ENCODE results near the gene CLMP. TPM values are rescaled to one million over a fixed set of nuclear protein-coding genes. Genes with fewer than 3 reads are reported as not detected.

CLMP gene
- total and polyA plus RNA-seq, 2 donors (not counting 3 experiments of a cell fraction or from before 2014, with no cell fraction given), result 0.03 to 0.18 TPM

GRCh38 chr11:123164732-123165450 is 30.2 kb downstream of the CLMP start:
- Histone ChIP-seq H3K79me2 (ENCODE audit: control insufficient read depth, insufficient read depth, low read length) (no peaks in the 10 kb centered on the region), H3K4me3 (replicated peaks in 1 of 3; ENCODE audit: insufficient read depth in 1 of 3, low read depth in 1 of 3, low read length in 3 of 3) (no peak overlapping the region), H3K9ac (replicated peaks; ENCODE audit: extremely low read depth, insufficient read depth, low read length) (no peak overlapping the region), H4K20me1 (replicated peaks; ENCODE audit: control insufficient read depth, extremely low read depth, insufficient read depth, low read length) (no peaks in the 10 kb centered on the region), H3K27ac (ENCODE audit: insufficient read depth, low read depth, low read length) (no peak overlapping the region), H2AFZ (ENCODE audit: low read depth, low read length) (no peak overlapping the region), H3K4me2 (ENCODE audit: insufficient read depth, low read length) (no peak overlapping the region), H3K4me1 (ENCODE audit: control insufficient read depth, extremely low read depth, insufficient read depth, low read length) (no peaks in the 10 kb centered on the region), H3K9me1 (replicated peaks; ENCODE audit: control insufficient read depth, extremely low read depth, insufficient read depth, low read length) (no peaks in the 10 kb centered on the region), H3K27me3 (ENCODE audit: control insufficient read depth in 2 of 2, insufficient read depth in 2 of 2, low read length in 2 of 2) (peaks cover 0 to 1% of the 10 kb centered on the region in 2 experiments), H3K36me3 (ENCODE audit: control insufficient read depth in 2 of 2, extremely low read depth in 1 of 2, insufficient read depth in 2 of 2, low read length in 2 of 2) (no peaks in the 10 kb centered on the region), H3K9me3 (replicated peaks; ENCODE audit: control insufficient read depth, insufficient read depth, low read length) (no peaks in the 10 kb centered on the region)
- FAIRE-seq (no peak), DNase-seq (ENCODE audit: low read depth, low spot score) (no peak)
- intact Hi-C loops (cut with micrococcal nuclease) (loop anchor here (5.0 kb wide), 1 partner anchor 53 kb away; no protein-coding TSS in a partner anchor), dilution Hi-C loops (cut with MboI; ENCODE audit: extremely low pct_ligation_motif_present, low sequenced_read_pairs) (no loop called here)
- ChIA-PET CTCF (interaction anchor here (0.7 to 4.8 kb wide), 13 partner anchors 8 to 96 kb away, joined by 3 to 46 read pairs (median 4); partner anchors contain the start of gene CLMP), POLR2A (no interaction called here)
- TF ChIP-seq JUN (IDR thresholded peaks at IDR 0.05; ENCODE audit: borderline replicate concordance, insufficient read depth, insufficient read length, low read depth) (no peak), MAX (IDR thresholded peaks at IDR 0.05; ENCODE audit: insufficient read depth, insufficient read length) (no peak), EZH2 (IDR thresholded peaks at IDR 0.05; ENCODE audit: borderline replicate concordance, low read depth, low read length, severe bottlenecking) (no peak), GATA2 (IDR thresholded peaks at IDR 0.05; ENCODE audit: insufficient read depth, insufficient read length, low read depth, low read length) (no peak), FOS (IDR thresholded peaks at IDR 0.05; ENCODE audit: borderline replicate concordance, insufficient read depth, low read length) (no peak), POLR2AphosphoS5 (IDR thresholded peaks at IDR 0.05; ENCODE audit: insufficient read depth, low read depth, low read length) (no peak), MYC (IDR thresholded peaks at IDR 0.05; ENCODE audit: low read depth, low read length) (no peak), POLR2A (IDR thresholded peaks at IDR 0.05; ENCODE audit: low read depth, low read length) (no peak)
- TF ChIP-seq, protein P1, sequence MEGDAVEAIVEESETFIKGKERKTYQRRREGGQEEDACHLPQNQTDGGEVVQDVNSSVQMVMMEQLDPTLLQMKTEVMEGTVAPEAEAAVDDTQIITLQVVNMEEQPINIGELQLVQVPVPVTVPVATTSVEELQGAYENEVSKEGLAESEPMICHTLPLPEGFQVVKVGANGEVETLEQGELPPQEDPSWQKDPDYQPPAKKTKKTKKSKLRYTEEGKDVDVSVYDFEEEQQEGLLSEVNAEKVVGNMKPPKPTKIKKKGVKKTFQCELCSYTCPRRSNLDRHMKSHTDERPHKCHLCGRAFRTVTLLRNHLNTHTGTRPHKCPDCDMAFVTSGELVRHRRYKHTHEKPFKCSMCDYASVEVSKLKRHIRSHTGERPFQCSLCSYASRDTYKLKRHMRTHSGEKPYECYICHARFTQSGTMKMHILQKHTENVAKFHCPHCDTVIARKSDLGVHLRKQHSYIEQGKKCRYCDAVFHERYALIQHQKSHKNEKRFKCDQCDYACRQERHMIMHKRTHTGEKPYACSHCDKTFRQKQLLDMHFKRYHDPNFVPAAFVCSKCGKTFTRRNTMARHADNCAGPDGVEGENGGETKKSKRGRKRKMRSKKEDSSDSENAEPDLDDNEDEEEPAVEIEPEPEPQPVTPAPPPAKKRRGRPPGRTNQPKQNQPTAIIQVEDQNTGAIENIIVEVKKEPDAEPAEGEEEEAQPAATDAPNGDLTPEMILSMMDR (IDR thresholded peaks at IDR 0.05; ENCODE audit: extremely low read depth in 1 of 2, insufficient read depth in 1 of 2, low read depth in 1 of 2, low read length in 2 of 2), result no peak
- no TSS peak for BruUV-seq (replicated peaks)
